ENCODE measurements around the gene WFDC8. TPM values are rescaled to one million over a fixed set of nuclear protein-coding genes. Genes with fewer than 3 reads are reported as not detected.
"Not testable (repeated sequence)": the region's sequence is repeated elsewhere in the genome, so short reads cannot be mapped to it uniquely, and the experiment has no call there.

WFDC8 gene
- total RNA-seq, 1 donor from 2014 or later = not detected

DNA sequence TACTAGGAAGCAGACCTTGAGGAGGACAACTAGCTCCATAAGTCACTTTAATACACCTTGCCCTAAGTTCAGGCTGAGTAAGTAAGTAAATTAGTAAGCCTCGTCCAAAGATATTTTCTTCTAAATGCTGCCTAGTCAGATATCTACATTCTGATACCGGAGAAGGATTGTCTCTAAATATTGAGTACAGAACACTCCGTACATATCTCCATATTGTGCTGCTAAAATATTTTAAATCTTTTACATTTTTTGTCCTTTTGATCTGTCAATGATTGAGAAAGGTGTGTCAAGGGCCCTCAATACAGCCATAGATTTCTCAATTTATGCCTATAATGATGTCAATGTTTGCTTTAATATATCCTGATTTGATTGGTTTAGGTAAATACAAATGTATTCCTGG lies 3.2 kb downstream of the WFDC8 start:
- Mint-ChIP-seq H3K27me3 (peaks cover 16% of the 10 kb centered on the region), H3K9me3 (peaks cover 4% of the 10 kb centered on the region), H3K4me3 (no peak overlapping the region), H3K4me1 (ENCODE audit: unreplicated experiment) (no peaks in the 10 kb centered on the region), H3K27ac (no peak overlapping the region), H3K36me3 (no peaks in the 10 kb centered on the region)
- TF ChIP-seq, protein P1, sequence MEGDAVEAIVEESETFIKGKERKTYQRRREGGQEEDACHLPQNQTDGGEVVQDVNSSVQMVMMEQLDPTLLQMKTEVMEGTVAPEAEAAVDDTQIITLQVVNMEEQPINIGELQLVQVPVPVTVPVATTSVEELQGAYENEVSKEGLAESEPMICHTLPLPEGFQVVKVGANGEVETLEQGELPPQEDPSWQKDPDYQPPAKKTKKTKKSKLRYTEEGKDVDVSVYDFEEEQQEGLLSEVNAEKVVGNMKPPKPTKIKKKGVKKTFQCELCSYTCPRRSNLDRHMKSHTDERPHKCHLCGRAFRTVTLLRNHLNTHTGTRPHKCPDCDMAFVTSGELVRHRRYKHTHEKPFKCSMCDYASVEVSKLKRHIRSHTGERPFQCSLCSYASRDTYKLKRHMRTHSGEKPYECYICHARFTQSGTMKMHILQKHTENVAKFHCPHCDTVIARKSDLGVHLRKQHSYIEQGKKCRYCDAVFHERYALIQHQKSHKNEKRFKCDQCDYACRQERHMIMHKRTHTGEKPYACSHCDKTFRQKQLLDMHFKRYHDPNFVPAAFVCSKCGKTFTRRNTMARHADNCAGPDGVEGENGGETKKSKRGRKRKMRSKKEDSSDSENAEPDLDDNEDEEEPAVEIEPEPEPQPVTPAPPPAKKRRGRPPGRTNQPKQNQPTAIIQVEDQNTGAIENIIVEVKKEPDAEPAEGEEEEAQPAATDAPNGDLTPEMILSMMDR (conservative IDR thresholded peaks at IDR 0.05) = no peak
- DNase-seq (ENCODE audit: extremely low spot score, unreplicated experiment) = no peak

DNA sequence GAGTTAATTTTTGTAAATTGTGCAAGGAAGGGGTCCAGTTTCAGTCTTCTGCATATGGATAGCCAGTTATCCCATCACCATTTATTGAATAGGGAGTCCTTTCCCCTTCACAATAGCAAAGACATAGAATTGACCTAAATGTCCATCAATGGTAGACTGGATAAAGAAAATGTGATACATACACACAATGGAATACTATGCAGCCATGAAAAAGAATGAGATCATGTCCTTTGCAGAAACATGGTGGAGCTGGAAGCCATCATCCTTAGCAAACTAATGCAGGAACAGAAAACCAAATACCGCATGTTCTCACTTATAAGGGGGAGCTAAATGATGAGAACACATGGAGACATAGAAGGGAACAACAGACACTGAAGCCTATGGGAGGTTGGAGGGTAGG lies 9.4 kb downstream of the WFDC8 start:
- H3K4me1 Mint-ChIP-seq (ENCODE audit: unreplicated experiment); DNase-seq (ENCODE audit: extremely low spot score, unreplicated experiment); H3K36me3 Mint-ChIP-seq: not testable (repeated sequence)

DNA sequence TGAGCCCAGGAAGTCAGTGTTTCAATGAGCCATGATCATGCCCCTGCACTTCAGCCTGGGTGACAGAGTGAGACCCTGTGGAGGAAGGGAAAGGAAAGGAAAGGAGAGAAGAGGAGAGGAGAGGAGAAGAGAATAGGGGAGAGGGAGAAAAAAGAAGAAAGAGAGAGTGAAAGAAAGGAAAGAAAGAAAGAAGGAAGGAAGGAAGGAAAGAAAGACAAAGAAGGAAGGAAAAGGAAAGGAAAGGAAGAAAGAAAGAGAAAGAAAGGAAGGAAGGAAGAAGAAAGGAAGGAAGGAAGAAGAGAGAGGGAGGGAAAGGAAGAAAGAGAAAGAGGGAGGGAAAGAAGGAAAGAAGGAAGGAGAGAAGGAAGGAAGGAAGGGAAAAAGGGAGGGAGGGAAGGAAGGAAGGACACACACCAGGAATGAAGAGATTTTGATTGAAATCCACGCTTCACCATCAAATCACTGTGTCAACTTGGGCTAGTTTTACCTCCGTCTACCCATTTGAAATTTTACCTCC lies 14.3 kb downstream of the WFDC8 start:
- H3K27ac Mint-ChIP-seq = no peak overlapping the region
- no peaks in the 10 kb centered on the region for H3K9me3 Mint-ChIP-seq
- TF ChIP-seq, protein P1 (conservative IDR thresholded peaks at IDR 0.05) = no peak
- no peak overlapping the region for H3K4me3 Mint-ChIP-seq
- no peak for DNase-seq (ENCODE audit: extremely low spot score, unreplicated experiment)
- no peaks in the 10 kb centered on the region for H3K4me1 Mint-ChIP-seq (ENCODE audit: unreplicated experiment)
- H3K27me3 Mint-ChIP-seq = peaks cover 32% of the 10 kb centered on the region
- H3K36me3 Mint-ChIP-seq = no peaks in the 10 kb centered on the region

More for the DNA sequence above, 9.4 kb downstream of the WFDC8 start:
- peaks cover 11% of the 10 kb centered on the region for H3K27me3 Mint-ChIP-seq
- not testable (repeated sequence) for H3K9me3 Mint-ChIP-seq, H3K27ac Mint-ChIP-seq, H3K4me3 Mint-ChIP-seq

DNA sequence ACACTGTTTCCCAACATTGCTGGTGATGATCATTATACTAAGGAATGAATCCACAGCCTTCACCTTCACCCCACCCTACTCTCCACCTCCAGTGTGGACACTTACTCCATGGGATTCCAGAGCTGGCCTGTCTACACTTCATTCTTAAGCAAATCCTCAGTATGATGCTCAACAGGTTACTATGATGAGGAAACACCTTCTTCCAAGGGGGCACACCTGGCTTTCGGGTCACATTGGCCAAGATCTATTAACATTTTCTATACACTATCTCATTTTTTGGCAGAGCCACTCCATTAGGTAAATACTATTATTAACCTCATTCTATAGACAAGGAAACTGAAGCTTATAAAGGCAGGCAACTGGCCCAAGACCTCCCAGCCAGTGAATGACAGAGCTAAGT lies 23.9 kb downstream of the WFDC8 start:
- no peak overlapping the region for H3K4me3 Mint-ChIP-seq
- no peak for DNase-seq (ENCODE audit: extremely low spot score, unreplicated experiment)
- H3K4me1 Mint-ChIP-seq (ENCODE audit: unreplicated experiment) = no peaks in the 10 kb centered on the region
- H3K9me3 Mint-ChIP-seq = no peaks in the 10 kb centered on the region
- H3K36me3 Mint-ChIP-seq = no peaks in the 10 kb centered on the region
- H3K27ac Mint-ChIP-seq = no peak overlapping the region
- peaks cover 10% of the 10 kb centered on the region for H3K27me3 Mint-ChIP-seq
- TF ChIP-seq, protein P1 (conservative IDR thresholded peaks at IDR 0.05) = no peak

DNA sequence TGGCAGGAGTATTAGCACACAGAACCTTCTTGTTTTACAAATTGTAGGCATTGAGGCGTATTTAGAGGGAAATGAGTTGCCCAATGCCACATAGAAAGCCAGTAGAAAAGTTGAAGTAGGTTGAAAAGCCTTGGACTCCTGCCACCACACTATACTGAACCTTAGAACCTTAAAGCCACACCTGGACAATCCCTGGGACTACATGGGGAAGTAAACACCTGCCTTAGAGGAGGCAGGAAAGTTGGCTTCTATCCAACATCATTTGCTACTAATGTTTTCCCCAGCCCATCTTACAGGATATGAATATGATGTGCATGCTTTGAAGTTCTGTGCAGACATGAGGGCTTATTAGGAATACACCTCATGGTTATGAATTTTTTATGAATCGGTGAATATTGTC lies 26.6 kb downstream of the WFDC8 start:
- no peaks in the 10 kb centered on the region for H3K36me3 Mint-ChIP-seq
- TF ChIP-seq, protein P1 (conservative IDR thresholded peaks at IDR 0.05) = no peak
- no peak for DNase-seq (ENCODE audit: extremely low spot score, unreplicated experiment)
- H3K27me3 Mint-ChIP-seq = peaks cover 34% of the 10 kb centered on the region
- H3K27ac Mint-ChIP-seq = no peak overlapping the region
- H3K4me1 Mint-ChIP-seq (ENCODE audit: unreplicated experiment) = no peaks in the 10 kb centered on the region
- H3K4me3 Mint-ChIP-seq = no peak overlapping the region
- H3K9me3 Mint-ChIP-seq = no peaks in the 10 kb centered on the region

DNA sequence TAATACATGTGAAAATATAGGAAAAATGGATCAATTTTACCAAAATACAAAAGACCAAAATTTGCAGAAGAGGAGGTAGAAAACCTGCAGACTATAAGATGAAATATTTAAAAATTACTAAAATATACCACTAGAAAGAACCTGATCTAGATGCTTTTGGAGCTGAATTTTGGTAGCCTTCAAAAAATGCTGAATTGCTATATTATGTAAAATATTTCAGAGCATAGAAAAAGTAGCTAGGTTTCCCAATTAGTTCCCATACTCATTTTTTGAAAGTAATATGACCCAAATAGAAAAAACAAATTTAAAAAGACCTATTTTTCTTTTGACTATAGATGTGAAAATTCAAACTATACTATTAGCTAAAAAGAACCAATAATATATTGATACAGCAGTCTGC lies 28.3 kb downstream of the WFDC8 start:
- no peak overlapping the region for H3K27ac Mint-ChIP-seq
- H3K9me3 Mint-ChIP-seq = no peaks in the 10 kb centered on the region
- DNase-seq (ENCODE audit: extremely low spot score, unreplicated experiment) = no peak
- H3K27me3 Mint-ChIP-seq = peaks cover 46% of the 10 kb centered on the region
- no peak overlapping the region for H3K4me3 Mint-ChIP-seq
- no peaks in the 10 kb centered on the region for H3K4me1 Mint-ChIP-seq (ENCODE audit: unreplicated experiment)
- TF ChIP-seq, protein P1 (conservative IDR thresholded peaks at IDR 0.05) = no peak
- no peaks in the 10 kb centered on the region for H3K36me3 Mint-ChIP-seq

Measured in type B pancreatic cell (in vitro differentiated cells).